ENCODE measurements around the gene KIRREL1.

- TF ChIP-seq CTCF (IDR thresholded peaks at IDR 0.05; ENCODE audit: insufficient read depth, low read depth, low read length) (no peak), EZH2 (IDR thresholded peaks at IDR 0.05; ENCODE audit: insufficient read depth, low read length) (no peak)
Observed at GRCh38 chr1:158003406-158003800, 10.0 kb downstream of the KIRREL1 start.
